ENCODE measurements around the gene LDLRAD1. TPM values are rescaled to one million over a fixed set of nuclear protein-coding genes. Genes with fewer than 3 reads are reported as not detected.
"Not testable (repeated sequence)": the region's sequence is repeated elsewhere in the genome, so short reads cannot be mapped to it uniquely, and the experiment has no call there.

LDLRAD1 gene
- polyA plus RNA-seq, 3 donors = not detected

- Mint-ChIP-seq H3K4me3 (no peak overlapping the region), H3K9me3 (no peaks in the 10 kb centered on the region), H3K27me3 (ENCODE audit: low read depth in 3 of 3) (no peaks in the 10 kb centered on the region), H3K36me3 (peaks cover 0 to 6% of the 10 kb centered on the region in 2 donors), H3K27ac (no peak overlapping the region), H3K4me1 (peaks cover 15% of the 10 kb centered on the region)
- TF ChIP-seq CTCF (IDR thresholded peaks at IDR 0.05) = no peak
- H3K27ac ChIP-seq (ENCODE audit: low read depth in 1 of 2, low read length in 2 of 2) = no peak overlapping the region
- intact Hi-C loops (cut with micrococcal nuclease) = no loop called here
- peaks cover 0 to 3% of the 10 kb centered on the region in 2 donors for H3K36me3 ChIP-seq (replicated peaks in 1 of 2; ENCODE audit: control insufficient read depth in 1 of 2, insufficient read depth in 2 of 2, low read length in 2 of 2)
- H2AFZ ChIP-seq (ENCODE audit: insufficient read depth, low read depth, low read length, poor library complexity, severe bottlenecking) = no peak overlapping the region
- no peak for DNase-seq
- H3K79me2 ChIP-seq (ENCODE audit: insufficient read depth, low read length) = no peaks in the 10 kb centered on the region
- no peaks in the 10 kb centered on the region for H4K20me1 ChIP-seq (ENCODE audit: insufficient read depth, low read length)
- H3K27me3 ChIP-seq (ENCODE audit: control insufficient read depth in 2 of 2, insufficient read depth in 2 of 2, low read length in 2 of 2) = no peaks in the 10 kb centered on the region
- peaks cover 0 to 3% of the 10 kb centered on the region in 2 donors for H3K4me1 ChIP-seq (ENCODE audit: control insufficient read depth in 1 of 2, insufficient read depth in 2 of 2, low read length in 2 of 2)
- H3K4me3 ChIP-seq (replicated peaks in 1 of 3; ENCODE audit: low read depth in 2 of 3, low read length in 3 of 3) = no peak overlapping the region
- H3K9ac ChIP-seq (ENCODE audit: insufficient read depth, low read length, poor library complexity, severe bottlenecking) = no peak overlapping the region
- 80% methylated on average over 1 of the region's 7 CpGs for WGBS (ENCODE audit: insufficient coverage)
- no peaks in the 10 kb centered on the region for H3K9me3 ChIP-seq (replicated peaks in 1 of 2; ENCODE audit: control insufficient read depth in 1 of 2, insufficient read depth in 1 of 2, low read length in 2 of 2)
- no peak overlapping the region for H3K4me2 ChIP-seq (replicated peaks; ENCODE audit: extremely low read depth, low read length, poor library complexity, severe bottlenecking)
Observed at GRCh38 chr1:53975861-53976260, 42.1 kb downstream of the LDLRAD1 start.

- no peaks in the 10 kb centered on the region for H3K79me2 ChIP-seq (ENCODE audit: insufficient read depth, low read length)
- no peak for DNase-seq
- no peak overlapping the region for H3K27ac ChIP-seq (ENCODE audit: low read depth in 1 of 2, low read length in 2 of 2)
- no peak overlapping the region for H2AFZ ChIP-seq (ENCODE audit: insufficient read depth, low read depth, low read length, poor library complexity, severe bottlenecking)
- H3K4me3 Mint-ChIP-seq = no peak overlapping the region
- no peak overlapping the region for H3K4me3 ChIP-seq (replicated peaks in 1 of 3; ENCODE audit: low read depth in 2 of 3, low read length in 3 of 3)
- H3K9me3 ChIP-seq (replicated peaks in 1 of 2; ENCODE audit: control insufficient read depth in 1 of 2, insufficient read depth in 1 of 2, low read length in 2 of 2) = no peaks in the 10 kb centered on the region
- H3K4me2 ChIP-seq (replicated peaks; ENCODE audit: extremely low read depth, low read length, poor library complexity, severe bottlenecking) = no peak overlapping the region
- H3K9ac ChIP-seq (ENCODE audit: insufficient read depth, low read length, poor library complexity, severe bottlenecking) = no peak overlapping the region
- WGBS (ENCODE audit: insufficient coverage) = 100% methylated on average over 1 of the region's 2 CpGs
- H3K27ac Mint-ChIP-seq = no peak overlapping the region
- no peaks in the 10 kb centered on the region for H3K4me1 ChIP-seq (ENCODE audit: control insufficient read depth in 1 of 2, insufficient read depth in 2 of 2, low read length in 2 of 2)
- peaks cover 16 to 30% of the 10 kb centered on the region in 2 donors for H3K36me3 ChIP-seq (replicated peaks in 1 of 2; ENCODE audit: control insufficient read depth in 1 of 2, insufficient read depth in 2 of 2, low read length in 2 of 2)
- H4K20me1 ChIP-seq (ENCODE audit: insufficient read depth, low read length) = no peaks in the 10 kb centered on the region
- peaks cover 30% of the 10 kb centered on the region in 2 donors for H3K36me3 Mint-ChIP-seq
- H3K4me1 Mint-ChIP-seq = peaks cover 4% of the 10 kb centered on the region
- intact Hi-C loops (cut with micrococcal nuclease) = no loop called here
- H3K27me3 ChIP-seq (ENCODE audit: control insufficient read depth in 2 of 2, insufficient read depth in 2 of 2, low read length in 2 of 2) = no peaks in the 10 kb centered on the region
- no peaks in the 10 kb centered on the region for H3K9me3 Mint-ChIP-seq
- H3K27me3 Mint-ChIP-seq (ENCODE audit: low read depth in 3 of 3) = no peaks in the 10 kb centered on the region
- TF ChIP-seq CTCF (IDR thresholded peaks at IDR 0.05) = no peak
Observed at GRCh38 chr1:53971718-53972117, 46.3 kb downstream of the LDLRAD1 start.

- H3K9me3 Mint-ChIP-seq; H3K27me3 Mint-ChIP-seq (ENCODE audit: low read depth in 3 of 3); H3K4me3 Mint-ChIP-seq; DNase-seq; H3K27ac ChIP-seq (ENCODE audit: low read depth in 1 of 2, low read length in 2 of 2); intact Hi-C loops (cut with micrococcal nuclease); H4K20me1 ChIP-seq (ENCODE audit: insufficient read depth, low read length); H3K4me1 Mint-ChIP-seq; H3K79me2 ChIP-seq (ENCODE audit: insufficient read depth, low read length); H3K9ac ChIP-seq (ENCODE audit: insufficient read depth, low read length, poor library complexity, severe bottlenecking); H3K4me2 ChIP-seq (replicated peaks; ENCODE audit: extremely low read depth, low read length, poor library complexity, severe bottlenecking); H3K27ac Mint-ChIP-seq; H3K4me3 ChIP-seq (replicated peaks in 1 of 3; ENCODE audit: low read depth in 2 of 3, low read length in 3 of 3); H3K4me1 ChIP-seq (ENCODE audit: control insufficient read depth in 1 of 2, insufficient read depth in 2 of 2, low read length in 2 of 2); H2AFZ ChIP-seq (ENCODE audit: insufficient read depth, low read depth, low read length, poor library complexity, severe bottlenecking); H3K9me3 ChIP-seq (replicated peaks in 1 of 2; ENCODE audit: control insufficient read depth in 1 of 2, insufficient read depth in 1 of 2, low read length in 2 of 2); H3K27me3 ChIP-seq (ENCODE audit: control insufficient read depth in 2 of 2, insufficient read depth in 2 of 2, low read length in 2 of 2): not testable (repeated sequence)
- H3K36me3 Mint-ChIP-seq = peaks cover 42 to 43% of the 10 kb centered on the region in 2 donors
- 100% methylated on average over 1 of the region's 2 CpGs for WGBS (ENCODE audit: insufficient coverage)
- H3K36me3 ChIP-seq (replicated peaks in 1 of 2; ENCODE audit: control insufficient read depth in 1 of 2, insufficient read depth in 2 of 2, low read length in 2 of 2) = peaks cover 18 to 47% of the 10 kb centered on the region in 2 donors
Observed at GRCh38 chr1:53969323-53969722, 48.7 kb downstream of the LDLRAD1 start.

Data from CD14-positive monocyte (primary cell).